ENCODE measurements around the gene GANAB.
"Not testable (repeated sequence)": the region's sequence is repeated elsewhere in the genome, so short reads cannot be mapped to it uniquely, and the experiment has no call there.

GANAB gene

GRCh38 chr11:62588966-62589637 is 57.3 kb downstream of the GANAB start:
- in situ Hi-C loops (cut with HindIII; ENCODE audit: low pct_ligation_motif_present, low pct_unique_long_range_greater_than_20kb, low sequenced_read_pairs): no loop called here
- peak; percentile 29 for DNase-seq

GRCh38 chr11:62585356-62585755 is 61.1 kb downstream of the GANAB start:
- in situ Hi-C loops (cut with HindIII; ENCODE audit: low pct_ligation_motif_present, low pct_unique_long_range_greater_than_20kb, low sequenced_read_pairs); DNase-seq: not testable (repeated sequence)

- in situ Hi-C loops (cut with HindIII; ENCODE audit: low pct_ligation_motif_present, low pct_unique_long_range_greater_than_20kb, low sequenced_read_pairs); DNase-seq: not testable (repeated sequence)
Measured at GRCh38 chr11:62581735-62582134, 64.7 kb downstream of the GANAB start.

GRCh38 chr11:62580959-62581715 is 65.3 kb downstream of the GANAB start:
- no peak for DNase-seq
- in situ Hi-C loops (cut with HindIII; ENCODE audit: low pct_ligation_motif_present, low pct_unique_long_range_greater_than_20kb, low sequenced_read_pairs): no loop called here

GRCh38 chr11:62579252-62579651 is 67.2 kb downstream of the GANAB start:
- no peak for DNase-seq
- in situ Hi-C loops (cut with HindIII; ENCODE audit: low pct_ligation_motif_present, low pct_unique_long_range_greater_than_20kb, low sequenced_read_pairs): no loop called here

- in situ Hi-C loops (cut with HindIII; ENCODE audit: low pct_ligation_motif_present, low pct_unique_long_range_greater_than_20kb, low sequenced_read_pairs): no loop called here
- no peak for DNase-seq
Measured at GRCh38 chr11:62578541-62578940, 67.9 kb downstream of the GANAB start.

GRCh38 chr11:62577046-62577714 is 69.2 kb downstream of the GANAB start:
- in situ Hi-C loops (cut with HindIII; ENCODE audit: low pct_ligation_motif_present, low pct_unique_long_range_greater_than_20kb, low sequenced_read_pairs): no loop called here
- no peak for DNase-seq

GRCh38 chr11:62575837-62576236 is 70.6 kb downstream of the GANAB start:
- in situ Hi-C loops (cut with HindIII; ENCODE audit: low pct_ligation_motif_present, low pct_unique_long_range_greater_than_20kb, low sequenced_read_pairs): no loop called here
- no peak for DNase-seq

GRCh38 chr11:62575156-62575555 is 71.3 kb downstream of the GANAB start:
- in situ Hi-C loops (cut with HindIII; ENCODE audit: low pct_ligation_motif_present, low pct_unique_long_range_greater_than_20kb, low sequenced_read_pairs): no loop called here

More at GRCh38 chr11:62575156-62575555, 71.3 kb downstream of the GANAB start:
- DNase-seq: no peak
